Urothelium cell line (cell line): ENCODE results near the gene BRWD1.
"Not testable (repeated sequence)": the region's sequence is repeated elsewhere in the genome, so short reads cannot be mapped to it uniquely, and the experiment has no call there.

Source experiments
- DNase-seq: peaks from one replicate; pipeline ENCODE4 v3.0.0; 2011; ENCODE audit warnings: low spot score, mixed read lengths
- FAIRE-seq: peaks from 2 replicates; lab custom pipeline; 2011; peaks lifted over from hg19 to GRCh38; lab: Jason Lieb, UNC

Gene BRWD1

GRCh38 chr21:39178421-39178820 lies 135.0 kb downstream of the BRWD1 start:
- DNase-seq (no peak), FAIRE-seq (no peak)

GRCh38 chr21:39176271-39176709 lies 137.1 kb downstream of the BRWD1 start:
- DNase-seq = no peak

DNA sequence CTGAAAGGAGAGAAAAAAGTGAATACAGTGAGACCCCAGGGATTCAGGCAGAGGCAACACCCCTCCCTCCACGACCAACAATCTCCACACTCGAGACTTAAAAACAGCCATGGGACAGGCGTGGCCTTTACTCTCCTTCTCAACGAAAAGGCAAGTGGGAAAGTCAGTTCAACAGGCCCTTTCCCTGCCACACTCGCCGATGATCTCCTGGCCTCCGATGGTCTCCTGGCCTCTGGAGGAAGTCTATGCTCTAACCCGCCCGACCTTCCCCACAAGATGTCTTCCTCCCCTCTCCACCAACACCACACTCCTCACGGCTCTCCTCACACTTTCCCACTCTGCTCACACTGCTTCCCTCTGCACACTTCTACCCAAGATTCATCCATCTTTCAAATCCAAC lies 137.8 kb downstream of the BRWD1 start:
- FAIRE-seq = no peak
- no peak for DNase-seq

More at GRCh38 chr21:39176271-39176709, 137.1 kb downstream of the BRWD1 start:
- no peak for FAIRE-seq

DNA sequence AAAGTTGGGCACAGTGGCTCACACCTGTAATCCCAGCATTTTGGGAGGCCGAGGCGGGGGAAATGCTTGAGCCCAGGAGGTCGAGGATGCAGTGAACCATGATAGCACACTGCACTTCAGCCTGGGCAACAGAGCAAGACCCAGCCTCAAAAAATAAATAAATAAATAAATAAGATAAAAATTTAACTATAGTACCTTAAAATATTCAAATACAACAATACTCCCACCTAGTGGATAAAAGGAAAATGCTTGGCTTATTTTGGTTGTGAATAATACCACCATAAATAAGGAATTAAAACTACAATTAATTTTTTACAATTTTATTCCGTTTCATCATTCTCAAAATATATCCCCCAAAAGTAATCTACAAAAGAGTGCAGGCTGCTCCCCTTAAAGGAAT lies 138.3 kb downstream of the BRWD1 start:
- DNase-seq (no peak), FAIRE-seq (no peak)

GRCh38 chr21:39173716-39174680 lies 139.4 kb downstream of the BRWD1 start:
- FAIRE-seq (no peak), DNase-seq (no peak)

GRCh38 chr21:39169906-39170305 lies 143.5 kb downstream of the BRWD1 start:
- FAIRE-seq = no peak
- no peak for DNase-seq

DNA sequence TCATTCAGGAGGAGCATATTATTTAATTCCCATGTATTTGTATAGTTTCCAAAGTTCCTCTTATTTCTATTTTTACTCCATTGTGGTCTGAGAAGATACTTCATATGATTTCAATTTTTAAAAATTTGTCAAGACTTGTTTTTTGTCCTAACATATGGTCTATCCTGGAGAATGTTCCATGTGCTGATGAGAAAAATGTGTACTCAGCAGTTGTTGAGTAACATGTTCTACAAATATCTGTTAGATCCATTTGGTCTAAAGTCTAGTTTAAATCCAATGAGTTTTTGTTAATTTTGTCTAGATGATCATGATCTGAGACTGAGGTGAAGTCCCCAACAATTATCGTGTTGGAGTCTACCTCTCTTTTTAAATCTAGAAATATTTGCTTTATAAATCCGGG lies 144.6 kb downstream of the BRWD1 start:
- FAIRE-seq = no peak
- no peak for DNase-seq

DNA sequence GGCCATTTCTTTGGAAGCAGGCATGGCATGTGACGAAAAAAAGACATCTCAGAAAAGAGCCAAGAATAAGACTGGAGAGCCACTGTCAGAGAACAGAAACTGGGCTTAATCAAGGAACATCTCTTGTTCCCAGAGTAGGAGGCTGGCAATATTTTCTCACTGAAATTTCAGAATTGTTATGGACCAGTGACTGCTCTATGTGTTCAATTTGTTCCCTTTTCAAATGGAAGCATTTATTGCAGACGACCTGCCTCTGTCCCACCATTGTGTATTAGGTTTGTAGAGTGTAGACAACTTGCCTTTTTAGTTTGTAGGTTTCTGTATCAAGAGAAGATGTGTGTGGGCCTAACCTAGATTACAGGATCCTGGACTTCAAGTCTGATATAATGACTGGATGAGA lies 148.9 kb downstream of the BRWD1 start:
- FAIRE-seq (no peak), DNase-seq (no peak)

DNA sequence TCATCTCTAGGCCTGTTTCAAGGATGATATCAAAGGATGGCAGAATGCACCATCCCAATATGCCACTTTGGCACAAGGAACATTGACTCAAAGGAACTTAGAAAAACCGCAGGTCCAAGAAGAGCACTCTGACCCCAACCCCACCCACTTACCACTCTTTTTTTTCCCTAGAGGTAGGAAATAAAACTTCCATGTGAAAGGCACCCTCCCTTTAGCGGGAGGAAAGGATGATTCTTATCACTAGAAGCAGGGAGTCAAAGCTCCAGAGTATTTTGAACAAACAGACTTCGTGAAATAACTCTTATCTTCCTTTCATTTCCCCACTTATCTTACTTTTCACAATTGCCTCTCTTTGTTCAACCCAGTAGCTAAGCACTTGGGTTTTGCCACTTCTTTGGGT lies 152.4 kb downstream of the BRWD1 start:
- FAIRE-seq (no peak), DNase-seq (no peak)

GRCh38 chr21:39159342-39160063 lies 153.9 kb downstream of the BRWD1 start:
- FAIRE-seq (no peak), DNase-seq (no peak)

DNA sequence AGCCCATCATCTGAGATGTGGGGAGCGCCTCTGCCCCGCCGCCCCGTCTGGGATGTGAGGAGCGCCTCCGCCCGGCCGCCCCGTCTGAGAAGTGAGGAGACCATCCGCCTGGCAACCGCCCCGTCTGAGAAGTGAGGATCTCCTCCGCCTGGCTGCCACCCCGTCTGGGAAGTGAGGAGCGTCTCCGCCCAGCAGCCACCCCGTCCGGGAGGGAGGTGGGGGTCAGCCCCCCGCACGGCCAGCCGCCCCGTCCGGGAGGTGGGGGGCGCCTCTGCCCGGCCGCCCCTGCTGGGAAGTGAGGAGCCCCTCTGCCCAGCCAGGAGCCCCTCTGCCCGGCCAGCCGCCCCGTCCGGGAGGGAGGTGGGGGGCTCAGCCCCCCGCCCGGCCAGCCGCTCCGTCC lies 156.2 kb downstream of the BRWD1 start:
- DNase-seq, FAIRE-seq: not testable (repeated sequence)

- DNase-seq (no peak), FAIRE-seq (no peak)
Observed at GRCh38 chr21:39156024-39156423, 157.4 kb downstream of the BRWD1 start.

- FAIRE-seq = no peak
Observed at GRCh38 chr21:39155578-39155977, 157.9 kb downstream of the BRWD1 start.

GRCh38 chr21:39153842-39154241 lies 159.6 kb downstream of the BRWD1 start:
- DNase-seq = no peak
- no peak for FAIRE-seq

More at GRCh38 chr21:39155578-39155977, 157.9 kb downstream of the BRWD1 start:
- no peak for DNase-seq

DNA sequence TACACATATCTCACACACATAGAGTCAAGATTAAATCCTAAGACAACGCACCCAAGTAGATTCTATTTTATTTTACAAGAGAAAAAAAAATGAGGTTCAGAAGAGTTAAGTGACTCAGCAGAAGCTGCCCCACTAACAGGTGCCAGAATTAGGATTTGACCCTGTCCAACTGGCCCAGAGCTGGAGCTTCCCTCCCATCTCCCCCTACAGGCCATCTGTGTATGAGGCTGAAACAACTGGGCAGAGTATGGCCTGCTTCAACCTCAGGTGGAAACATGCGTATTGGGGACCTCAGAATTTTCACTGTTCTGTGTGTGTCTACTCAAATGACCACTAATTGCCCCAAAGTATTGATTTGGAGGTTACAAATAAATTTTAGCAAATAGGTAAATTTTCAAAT lies 160.1 kb downstream of the BRWD1 start:
- DNase-seq = no peak
- FAIRE-seq = no peak

GRCh38 chr21:39152271-39152670 lies 161.2 kb downstream of the BRWD1 start:
- FAIRE-seq (no peak), DNase-seq (no peak)

GRCh38 chr21:39150877-39151276 lies 162.6 kb downstream of the BRWD1 start:
- no peak for FAIRE-seq
- DNase-seq = no peak

DNA sequence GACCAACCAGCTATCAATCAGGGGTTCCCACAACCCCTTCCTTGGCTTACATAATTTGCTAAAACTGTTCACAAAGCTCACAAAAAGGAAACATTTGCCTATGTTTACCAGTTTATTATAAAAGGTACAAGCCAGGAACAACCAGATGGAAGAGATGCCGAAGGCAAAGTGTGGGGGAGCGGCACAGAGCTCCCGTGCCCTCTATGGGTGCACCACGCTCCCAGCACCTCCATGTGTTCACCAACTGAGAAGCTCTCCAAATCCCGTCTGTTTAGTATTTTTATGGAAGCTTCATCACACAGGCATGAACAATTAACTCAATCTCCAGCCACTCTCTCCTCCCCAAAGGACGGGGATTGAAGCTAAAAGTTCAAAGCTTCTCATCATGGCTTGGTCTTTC lies 163.1 kb downstream of the BRWD1 start:
- no peak for FAIRE-seq
- DNase-seq = no peak

- DNase-seq (no peak), FAIRE-seq (no peak)
Observed at GRCh38 chr21:39149882-39150281, 163.6 kb downstream of the BRWD1 start.

DNA sequence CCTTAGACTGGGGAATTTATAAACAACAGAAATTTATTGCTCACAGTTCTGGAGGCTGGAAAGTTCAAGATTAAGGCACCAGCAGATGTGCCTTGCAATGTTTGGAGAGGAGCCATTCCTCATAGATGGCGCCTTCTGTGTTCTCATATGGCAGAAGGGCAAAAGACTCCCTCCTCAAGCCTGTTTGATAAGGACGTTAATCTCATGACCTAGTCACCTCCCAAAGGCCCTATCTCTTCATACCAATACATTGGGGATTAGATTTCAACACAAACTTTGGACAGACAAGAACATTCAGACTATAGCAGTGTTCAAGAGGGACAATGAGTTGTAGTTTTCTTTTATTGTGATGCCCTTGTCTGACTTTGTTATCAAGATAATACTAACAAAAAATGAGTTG lies 164.5 kb downstream of the BRWD1 start:
- DNase-seq (no peak), FAIRE-seq (no peak)

GRCh38 chr21:39144191-39144590 lies 169.2 kb downstream of the BRWD1 start:
- FAIRE-seq = no peak

DNA sequence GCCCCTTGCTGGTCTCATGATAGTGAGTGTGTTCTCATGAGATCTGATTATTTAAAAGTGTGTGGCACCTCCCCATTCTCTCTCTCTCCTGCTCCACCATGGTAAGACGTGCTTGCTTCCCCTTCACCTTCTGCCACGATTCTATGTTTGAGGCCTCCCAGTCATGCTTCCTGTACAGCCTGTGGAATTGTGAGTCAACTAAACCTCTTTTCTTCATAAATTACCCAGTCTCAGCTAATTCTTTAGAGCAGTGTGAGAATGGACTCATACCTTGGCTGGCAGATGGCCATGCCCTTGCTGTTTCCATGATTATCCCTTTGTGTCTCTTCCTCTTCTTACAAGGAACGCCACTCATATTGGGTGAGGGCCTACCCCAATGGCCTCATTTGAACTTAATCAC lies 170.5 kb downstream of the BRWD1 start:
- DNase-seq = no peak
- FAIRE-seq = no peak

More at GRCh38 chr21:39144191-39144590, 169.2 kb downstream of the BRWD1 start:
- DNase-seq = no peak
